ES-I3 (cell line): Measurements from ENCODE around the gene TCAIM.
"Not testable (repeated sequence)": the region's sequence is repeated elsewhere in the genome, so short reads cannot be mapped to it uniquely, and the experiment has no call there.

ENCODE experiments used
- H3K36me3 ChIP-seq: 2 replicates; pipeline ENCODE4 v1.6.1; 2013; ENCODE audit warnings: mild to moderate bottlenecking, low read length, control low read depth, moderate library complexity; ENCODE audit not compliant: insufficient read depth
- H3K4me1 ChIP-seq: 2 replicates; pipeline ENCODE4 v1.6.1; 2013; ENCODE audit warnings: mild to moderate bottlenecking, control low read depth, low read length; ENCODE audit not compliant: insufficient read depth
- H3K9ac ChIP-seq: 2 replicates; pipeline ENCODE4 v1.6.1; 2013; ENCODE audit warnings: low read depth, mild to moderate bottlenecking, low read length, moderate library complexity
- H3K9me3 ChIP-seq: 2 replicates; pipeline ENCODE4 v1.6.1; 2013; ENCODE audit warnings: mild to moderate bottlenecking, low read length, moderate library complexity; ENCODE audit not compliant: control insufficient read depth, insufficient read depth

The TCAIM gene

GRCh38 chr3:44415421-44415820 is 76.9 kb downstream of the TCAIM start:
- no peaks in the 10 kb centered on the region for H3K36me3 ChIP-seq
- no peaks in the 10 kb centered on the region for H3K9me3 ChIP-seq
- H3K4me1 ChIP-seq = no peaks in the 10 kb centered on the region; the same call in 1 of the 2 replicates
- H3K9ac ChIP-seq = no peak overlapping the region

- Histone ChIP-seq H3K9ac (no peak overlapping the region), H3K36me3 (no peaks in the 10 kb centered on the region), H3K9me3 (no peaks in the 10 kb centered on the region), H3K4me1 (no peaks in the 10 kb centered on the region; the same call in 1 of the 2 replicates)
Observed at GRCh38 chr3:44416031-44417030, 77.8 kb downstream of the TCAIM start.

- H3K9ac ChIP-seq, H3K36me3 ChIP-seq, H3K9me3 ChIP-seq, H3K4me1 ChIP-seq: not testable (repeated sequence)
Observed at GRCh38 chr3:44418118-44418517, 79.6 kb downstream of the TCAIM start.

GRCh38 chr3:44418549-44418948 is 80.0 kb downstream of the TCAIM start:
- no peaks in the 10 kb centered on the region for H3K36me3 ChIP-seq
- H3K9me3 ChIP-seq = no peaks in the 10 kb centered on the region
- H3K9ac ChIP-seq = no peak overlapping the region
- H3K4me1 ChIP-seq = no peaks in the 10 kb centered on the region; the same call in 1 of the 2 replicates

GRCh38 chr3:44419116-44419922 is 80.8 kb downstream of the TCAIM start:
- H3K9me3 ChIP-seq = no peaks in the 10 kb centered on the region
- no peak overlapping the region for H3K9ac ChIP-seq
- H3K4me1 ChIP-seq = no peaks in the 10 kb centered on the region; the same call in 1 of the 2 replicates
- no peaks in the 10 kb centered on the region for H3K36me3 ChIP-seq

GRCh38 chr3:44419923-44420650 is 81.5 kb downstream of the TCAIM start:
- no peaks in the 10 kb centered on the region for H3K36me3 ChIP-seq
- no peak overlapping the region for H3K9ac ChIP-seq
- H3K4me1 ChIP-seq = no peaks in the 10 kb centered on the region
- H3K9me3 ChIP-seq = no peaks in the 10 kb centered on the region

- Histone ChIP-seq H3K36me3 (no peaks in the 10 kb centered on the region), H3K9me3 (no peaks in the 10 kb centered on the region), H3K4me1 (no peaks in the 10 kb centered on the region), H3K9ac (no peak overlapping the region)
Observed at GRCh38 chr3:44420676-44421075, 82.1 kb downstream of the TCAIM start.

GRCh38 chr3:44421280-44421679 is 82.7 kb downstream of the TCAIM start:
- Histone ChIP-seq H3K36me3 (no peaks in the 10 kb centered on the region), H3K4me1 (no peaks in the 10 kb centered on the region), H3K9ac (no peak overlapping the region), H3K9me3 (no peaks in the 10 kb centered on the region)

- Histone ChIP-seq H3K9me3 (no peaks in the 10 kb centered on the region), H3K4me1 (no peaks in the 10 kb centered on the region), H3K9ac (no peak overlapping the region), H3K36me3 (no peaks in the 10 kb centered on the region)
Observed at GRCh38 chr3:44424758-44425157, 86.2 kb downstream of the TCAIM start.

- no peaks in the 10 kb centered on the region for H3K9me3 ChIP-seq
- no peak overlapping the region for H3K9ac ChIP-seq
- no peaks in the 10 kb centered on the region for H3K4me1 ChIP-seq
- no peaks in the 10 kb centered on the region for H3K36me3 ChIP-seq
Observed at GRCh38 chr3:44427683-44428082, 89.1 kb downstream of the TCAIM start.

- Histone ChIP-seq H3K4me1 (no peaks in the 10 kb centered on the region), H3K36me3 (no peaks in the 10 kb centered on the region), H3K9me3 (no peaks in the 10 kb centered on the region), H3K9ac (no peak overlapping the region)
Observed at GRCh38 chr3:44428910-44429309, 90.3 kb downstream of the TCAIM start.

- Histone ChIP-seq H3K9ac (no peak overlapping the region), H3K9me3 (no peaks in the 10 kb centered on the region), H3K4me1 (no peaks in the 10 kb centered on the region), H3K36me3 (no peaks in the 10 kb centered on the region)
Observed at GRCh38 chr3:44429459-44429858, 90.9 kb downstream of the TCAIM start.

- no peaks in the 10 kb centered on the region for H3K36me3 ChIP-seq
Observed at GRCh38 chr3:44430466-44430865, 91.9 kb downstream of the TCAIM start.

GRCh38 chr3:44434834-44435510 is 96.4 kb downstream of the TCAIM start:
- Histone ChIP-seq H3K36me3 (no peaks in the 10 kb centered on the region; the same call in 1 of the 2 replicates), H3K9ac (no peak overlapping the region), H3K4me1 (no peaks in the 10 kb centered on the region), H3K9me3 (no peaks in the 10 kb centered on the region)

More at GRCh38 chr3:44430466-44430865, 91.9 kb downstream of the TCAIM start:
- no peaks in the 10 kb centered on the region for H3K4me1 ChIP-seq
- no peaks in the 10 kb centered on the region for H3K9me3 ChIP-seq
- H3K9ac ChIP-seq = no peak overlapping the region
